ENCODE results near the gene TMEM38B. TPM values are rescaled to one million over a fixed set of nuclear protein-coding genes. Genes with fewer than 3 reads are reported as not detected.
"Not testable (repeated sequence)": the region's sequence is repeated elsewhere in the genome, so short reads cannot be mapped to it uniquely, and the experiment has no call there.

Gene TMEM38B
- total RNA-seq, 4 donors from 2014 or later = 9.9 to 18.0 (median 12.5) TPM

DNA sequence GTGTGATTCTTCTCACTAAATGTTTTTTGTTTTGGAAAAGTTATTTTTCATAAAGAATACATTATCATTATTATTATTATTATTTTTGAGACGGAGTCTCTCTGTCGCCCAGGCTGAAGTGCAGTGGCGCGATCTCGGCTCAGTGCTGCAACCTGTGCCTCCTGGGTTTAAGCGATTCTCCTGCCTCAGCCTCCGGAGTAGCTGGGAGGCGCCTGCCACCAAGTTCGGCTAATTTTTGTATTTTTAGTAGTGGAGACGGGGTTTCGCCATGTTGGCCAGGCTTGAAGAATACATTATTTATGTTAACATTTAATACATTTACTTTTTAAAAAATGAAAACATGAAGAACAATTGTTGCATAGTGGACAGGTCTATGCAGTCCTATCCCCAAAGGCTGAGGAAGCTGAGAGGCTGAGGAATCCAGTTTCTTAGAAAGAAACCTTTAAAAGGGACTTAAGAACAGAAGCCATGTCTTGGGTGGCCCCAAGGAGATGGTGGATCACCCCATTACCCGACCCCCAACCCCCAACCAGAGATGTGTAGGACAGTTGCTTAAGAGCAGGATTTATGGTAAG lies 2.0 kb downstream of the TMEM38B start:
- Histone ChIP-seq H3K4me3 (no peak overlapping the region), H3K9me3 (no peaks in the 10 kb centered on the region), H3K27ac (no peak overlapping the region), H3K36me3 (no peaks in the 10 kb centered on the region), H3K4me1 (peaks cover 0 to 10% (median 5%) of the 10 kb centered on the region in 4 donors), H3K27me3 (no peaks in the 10 kb centered on the region)
- no peak for DNase-seq
- no peak for TF ChIP-seq POLR2A (IDR thresholded peaks at IDR 0.05)
- TF ChIP-seq, protein P1, sequence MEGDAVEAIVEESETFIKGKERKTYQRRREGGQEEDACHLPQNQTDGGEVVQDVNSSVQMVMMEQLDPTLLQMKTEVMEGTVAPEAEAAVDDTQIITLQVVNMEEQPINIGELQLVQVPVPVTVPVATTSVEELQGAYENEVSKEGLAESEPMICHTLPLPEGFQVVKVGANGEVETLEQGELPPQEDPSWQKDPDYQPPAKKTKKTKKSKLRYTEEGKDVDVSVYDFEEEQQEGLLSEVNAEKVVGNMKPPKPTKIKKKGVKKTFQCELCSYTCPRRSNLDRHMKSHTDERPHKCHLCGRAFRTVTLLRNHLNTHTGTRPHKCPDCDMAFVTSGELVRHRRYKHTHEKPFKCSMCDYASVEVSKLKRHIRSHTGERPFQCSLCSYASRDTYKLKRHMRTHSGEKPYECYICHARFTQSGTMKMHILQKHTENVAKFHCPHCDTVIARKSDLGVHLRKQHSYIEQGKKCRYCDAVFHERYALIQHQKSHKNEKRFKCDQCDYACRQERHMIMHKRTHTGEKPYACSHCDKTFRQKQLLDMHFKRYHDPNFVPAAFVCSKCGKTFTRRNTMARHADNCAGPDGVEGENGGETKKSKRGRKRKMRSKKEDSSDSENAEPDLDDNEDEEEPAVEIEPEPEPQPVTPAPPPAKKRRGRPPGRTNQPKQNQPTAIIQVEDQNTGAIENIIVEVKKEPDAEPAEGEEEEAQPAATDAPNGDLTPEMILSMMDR (IDR thresholded peaks at IDR 0.05) = no peak

DNA sequence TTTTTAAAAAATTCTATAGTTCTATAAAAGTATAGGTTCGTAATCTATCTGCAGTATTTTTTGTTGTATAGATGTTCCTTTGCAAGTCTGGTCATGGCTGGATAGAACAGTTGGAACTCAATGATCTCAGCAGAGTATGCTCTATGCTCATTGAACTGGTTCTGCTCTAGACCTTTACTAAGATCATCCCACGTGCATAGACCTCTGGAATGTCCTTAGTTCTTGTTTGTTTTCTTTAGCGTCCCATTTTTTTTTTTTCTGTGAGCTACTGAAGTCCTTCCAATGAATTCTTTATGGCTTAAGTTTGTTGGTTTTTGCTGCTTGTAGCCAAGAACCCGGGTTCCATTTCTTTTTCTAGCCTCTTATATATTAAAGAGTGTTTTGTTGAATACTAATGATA lies 3.5 kb downstream of the TMEM38B start:
- peaks cover 0 to 13% (median 5%) of the 10 kb centered on the region in 4 donors for H3K4me1 ChIP-seq
- H3K4me3 ChIP-seq = no peak overlapping the region
- TF ChIP-seq POLR2A (IDR thresholded peaks at IDR 0.05) = no peak
- TF ChIP-seq, protein P1 (IDR thresholded peaks at IDR 0.05) = no peak
- H3K9me3 ChIP-seq = no peaks in the 10 kb centered on the region
- DNase-seq = no peak
- H3K27ac ChIP-seq = no peak overlapping the region
- H3K36me3 ChIP-seq = no peaks in the 10 kb centered on the region
- no peaks in the 10 kb centered on the region for H3K27me3 ChIP-seq

DNA sequence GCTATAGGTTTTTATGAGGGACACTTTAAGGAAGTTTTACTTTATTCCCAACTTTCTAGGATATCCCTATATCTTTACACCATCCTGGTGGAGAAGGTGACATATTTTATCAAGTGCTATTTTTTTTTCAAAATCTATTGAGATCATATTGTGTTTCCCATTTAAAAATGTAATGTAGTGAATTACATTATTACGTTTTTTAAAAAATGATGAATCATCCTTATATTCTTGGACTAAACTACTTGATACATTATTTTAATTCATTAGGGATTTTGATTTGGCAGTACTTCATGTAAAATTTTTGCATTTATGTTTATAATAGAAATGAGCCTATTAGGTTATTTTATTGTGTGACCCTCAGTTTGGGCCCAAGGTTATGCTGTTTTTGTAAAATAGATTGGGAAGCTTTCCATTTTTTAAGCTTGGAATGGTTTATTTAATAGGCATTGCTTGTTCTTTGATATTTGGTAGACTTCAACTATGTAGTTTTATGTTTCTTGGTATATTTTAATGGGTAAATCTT lies 4.1 kb downstream of the TMEM38B start:
- Histone ChIP-seq H3K27me3 (no peaks in the 10 kb centered on the region), H3K27ac (no peak overlapping the region), H3K36me3 (no peaks in the 10 kb centered on the region), H3K4me1 (peaks cover 0 to 9% (median 5%) of the 10 kb centered on the region in 4 donors), H3K4me3 (no peak overlapping the region), H3K9me3 (no peaks in the 10 kb centered on the region)
- no peak for DNase-seq
- TF ChIP-seq, protein P1 (IDR thresholded peaks at IDR 0.05) = no peak
- no peak for TF ChIP-seq POLR2A (IDR thresholded peaks at IDR 0.05)

DNA sequence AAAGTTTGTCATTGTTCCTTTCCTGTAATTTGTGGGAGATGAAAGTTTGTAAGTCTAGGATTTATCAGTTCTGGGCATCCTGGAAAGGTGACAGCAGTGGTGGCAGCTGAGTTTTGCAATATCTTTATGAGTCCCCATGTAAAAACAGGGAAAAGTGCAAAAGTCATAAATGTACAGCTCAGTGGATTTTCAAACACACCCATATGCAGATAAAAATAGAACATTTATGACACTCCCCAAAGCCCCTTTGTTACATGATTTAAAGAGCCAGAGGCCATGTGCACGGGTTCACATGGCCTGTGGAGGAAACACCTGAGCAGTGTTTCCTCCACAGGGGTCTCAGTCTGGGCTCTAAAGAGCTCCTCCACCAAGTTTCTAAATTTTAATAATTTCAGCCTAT lies 6.3 kb downstream of the TMEM38B start:
- peaks cover 0 to 4% (median 0%) of the 10 kb centered on the region in 4 donors for H3K4me1 ChIP-seq

DNA sequence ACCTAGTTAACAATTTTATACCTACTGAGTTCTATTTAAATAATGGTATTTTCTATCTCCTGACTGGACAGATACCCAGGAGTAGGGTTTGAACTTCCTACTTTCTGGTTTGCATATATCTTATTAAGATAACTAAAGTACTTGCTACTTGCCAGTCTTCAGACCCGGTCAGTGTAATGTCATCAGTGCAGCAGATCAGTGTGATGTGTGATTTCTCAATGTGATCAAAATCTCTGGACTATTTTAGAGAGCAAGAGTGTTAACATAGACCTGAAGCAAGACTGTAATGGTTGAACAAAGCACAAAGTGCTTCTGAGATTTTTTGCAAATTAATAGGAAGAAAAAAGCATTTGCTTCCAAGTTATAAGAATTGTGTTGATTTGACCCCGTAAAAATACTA lies 6.8 kb downstream of the TMEM38B start:
- Histone ChIP-seq H3K27me3 (no peaks in the 10 kb centered on the region), H3K4me1 (peaks cover 0 to 4% (median 0%) of the 10 kb centered on the region in 4 donors), H3K9me3 (no peaks in the 10 kb centered on the region), H3K4me3 (no peak overlapping the region), H3K27ac (peak overlapping the region in 1 of 4 donors; percentile 0), H3K36me3 (no peaks in the 10 kb centered on the region)
- no peak for TF ChIP-seq POLR2A (IDR thresholded peaks at IDR 0.05)
- TF ChIP-seq, protein P1 (IDR thresholded peaks at IDR 0.05) = no peak
- no peak for DNase-seq

More for the DNA sequence above, 6.3 kb downstream of the TMEM38B start:
- TF ChIP-seq POLR2A (IDR thresholded peaks at IDR 0.05) = no peak
- Histone ChIP-seq H3K4me3 (no peak overlapping the region), H3K9me3 (no peaks in the 10 kb centered on the region), H3K36me3 (no peaks in the 10 kb centered on the region), H3K27ac (no peak overlapping the region), H3K27me3 (no peaks in the 10 kb centered on the region)
- DNase-seq = no peak

DNA sequence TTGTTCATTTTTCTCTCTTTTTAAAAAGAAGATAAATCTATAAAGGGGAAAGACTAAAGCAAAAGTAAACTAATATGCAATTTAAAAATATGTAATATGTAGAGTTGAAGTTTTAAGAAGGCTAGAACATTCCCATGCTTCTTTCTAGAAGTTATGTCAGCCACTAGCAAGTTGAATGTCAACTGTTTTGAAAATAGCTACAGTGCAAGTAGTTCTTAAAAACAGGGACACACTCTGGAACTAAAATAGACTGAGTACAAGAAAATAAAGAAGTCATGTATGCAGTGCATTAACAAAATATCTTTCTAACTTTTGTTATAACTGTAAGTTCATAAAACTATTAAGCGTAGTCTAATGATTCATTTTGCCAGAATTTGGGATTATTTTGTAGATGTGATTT lies 7.9 kb downstream of the TMEM38B start:
- Histone ChIP-seq H3K27ac (no peak overlapping the region), H3K4me1 (peaks cover 0 to 4% (median 0%) of the 10 kb centered on the region in 4 donors), H3K27me3 (no peaks in the 10 kb centered on the region), H3K4me3 (no peak overlapping the region), H3K36me3 (no peaks in the 10 kb centered on the region), H3K9me3 (no peaks in the 10 kb centered on the region)
- TF ChIP-seq, protein P1 (IDR thresholded peaks at IDR 0.05) = no peak
- TF ChIP-seq POLR2A (IDR thresholded peaks at IDR 0.05) = no peak
- no peak for DNase-seq

DNA sequence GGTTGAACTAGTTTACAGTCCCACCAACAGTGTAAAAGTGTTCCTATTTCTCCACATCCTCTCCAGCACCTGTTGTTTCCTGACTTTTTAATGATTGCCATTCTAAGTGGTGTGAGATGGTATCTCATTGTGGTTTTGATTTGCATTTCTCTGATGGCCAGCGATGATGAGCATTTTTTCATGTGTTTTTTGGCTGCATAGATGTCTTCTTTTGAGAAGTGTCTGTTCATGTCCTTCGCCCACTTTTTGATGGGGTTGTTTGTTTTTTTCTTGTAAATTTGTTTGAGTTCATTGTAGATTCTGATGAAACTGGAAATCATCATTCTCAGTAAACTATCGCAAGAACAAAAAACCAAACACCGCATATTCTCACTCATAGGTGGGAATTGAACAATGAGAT lies 9.3 kb downstream of the TMEM38B start:
- not testable (repeated sequence) for H3K4me3 ChIP-seq, H3K36me3 ChIP-seq, H3K9me3 ChIP-seq, H3K27ac ChIP-seq, H3K4me1 ChIP-seq, DNase-seq, H3K27me3 ChIP-seq

Measured in Peyer's patch (tissue), 4 donors.